ENCODE results near the gene GINS1. TPM values are rescaled to one million over a fixed set of nuclear protein-coding genes. Genes with fewer than 3 reads are reported as not detected.

Gene GINS1
- total and polyA plus RNA-seq, 4 donors = 0.17 to 11.4 (median 0.48) TPM

GRCh38 chr20:25484911-25485511 lies 77.5 kb downstream of the GINS1 start:
- no peak for TF ChIP-seq JUND (IDR thresholded peaks at IDR 0.05)
- TF ChIP-seq FOXA2 (IDR thresholded peaks at IDR 0.05) = no peak
- TF ChIP-seq, protein P1, sequence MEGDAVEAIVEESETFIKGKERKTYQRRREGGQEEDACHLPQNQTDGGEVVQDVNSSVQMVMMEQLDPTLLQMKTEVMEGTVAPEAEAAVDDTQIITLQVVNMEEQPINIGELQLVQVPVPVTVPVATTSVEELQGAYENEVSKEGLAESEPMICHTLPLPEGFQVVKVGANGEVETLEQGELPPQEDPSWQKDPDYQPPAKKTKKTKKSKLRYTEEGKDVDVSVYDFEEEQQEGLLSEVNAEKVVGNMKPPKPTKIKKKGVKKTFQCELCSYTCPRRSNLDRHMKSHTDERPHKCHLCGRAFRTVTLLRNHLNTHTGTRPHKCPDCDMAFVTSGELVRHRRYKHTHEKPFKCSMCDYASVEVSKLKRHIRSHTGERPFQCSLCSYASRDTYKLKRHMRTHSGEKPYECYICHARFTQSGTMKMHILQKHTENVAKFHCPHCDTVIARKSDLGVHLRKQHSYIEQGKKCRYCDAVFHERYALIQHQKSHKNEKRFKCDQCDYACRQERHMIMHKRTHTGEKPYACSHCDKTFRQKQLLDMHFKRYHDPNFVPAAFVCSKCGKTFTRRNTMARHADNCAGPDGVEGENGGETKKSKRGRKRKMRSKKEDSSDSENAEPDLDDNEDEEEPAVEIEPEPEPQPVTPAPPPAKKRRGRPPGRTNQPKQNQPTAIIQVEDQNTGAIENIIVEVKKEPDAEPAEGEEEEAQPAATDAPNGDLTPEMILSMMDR (IDR thresholded peaks at IDR 0.05; ENCODE audit: low read depth, low read length, missing input control) = no peak
- TF ChIP-seq GABPA (IDR thresholded peaks at IDR 0.05 in 1 of 2, conservative IDR thresholded peaks at IDR 0.05 in 1 of 2) = no peak
- TF ChIP-seq ZBTB33 (IDR thresholded peaks at IDR 0.05) = no peak
- no peak for TF ChIP-seq SP1 (IDR thresholded peaks at IDR 0.05)
- TF ChIP-seq HNF4A (conservative IDR thresholded peaks at IDR 0.05) = no peak
- TF ChIP-seq NR2F2 (IDR thresholded peaks at IDR 0.05) = no peak
- TF ChIP-seq FOXA1 (IDR thresholded peaks at IDR 0.05) = no peak
- no peak for TF ChIP-seq YY1 (IDR thresholded peaks at IDR 0.05)
- Histone ChIP-seq H3K27ac (ENCODE audit: low read depth in 1 of 2, low read length in 2 of 2) (no peak overlapping the region), H3K27me3 (ENCODE audit: control insufficient read depth in 4 of 4, insufficient read depth in 4 of 4, low read length in 3 of 4) (no peaks in the 10 kb centered on the region), H3K36me3 (ENCODE audit: control insufficient read depth in 4 of 4, insufficient read depth in 3 of 4, low read depth in 1 of 4, low read length in 3 of 4) (peaks cover 0 to 32% (median 8%) of the 10 kb centered on the region in 4 donors), H3K4me3 (ENCODE audit: low read depth in 1 of 3, low read length in 3 of 3) (no peak overlapping the region), H3K9me3 (ENCODE audit: control insufficient read depth in 4 of 4, low read length in 3 of 4) (no peaks in the 10 kb centered on the region), H3K9ac (ENCODE audit: low read depth in 1 of 2, low read length in 2 of 2) (no peak overlapping the region), H3K4me1 (ENCODE audit: control insufficient read depth in 4 of 4, insufficient read depth in 4 of 4, low read length in 3 of 4) (no peaks in the 10 kb centered on the region)
- WGBS = 79% methylated on average over 12 of the region's 12 CpGs
- DNase-seq (ENCODE audit: low spot score) = no peak

DNA sequence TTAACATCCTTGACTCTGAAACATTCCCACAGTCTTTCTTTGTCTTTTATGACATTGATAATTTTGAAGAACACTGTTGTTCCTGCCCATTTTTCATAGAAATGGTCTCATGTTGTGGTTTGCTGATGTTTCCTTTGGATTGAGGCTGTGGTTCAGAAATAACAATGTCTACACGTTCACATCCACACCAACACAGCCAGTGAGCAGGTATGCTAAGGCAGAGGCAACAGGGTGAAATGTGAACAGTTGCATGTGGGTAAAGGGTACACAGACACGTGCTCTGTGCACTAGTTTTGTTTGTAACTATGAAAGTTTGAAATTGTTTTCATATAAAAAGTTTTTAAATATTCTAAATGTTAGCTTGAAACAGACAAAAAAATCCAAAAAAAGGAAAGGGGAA lies 78.4 kb downstream of the GINS1 start:
- Histone ChIP-seq H3K27me3 (ENCODE audit: control insufficient read depth in 4 of 4, insufficient read depth in 4 of 4, low read length in 3 of 4) (no peaks in the 10 kb centered on the region), H3K9ac (ENCODE audit: low read depth in 1 of 2, low read length in 2 of 2) (no peak overlapping the region), H3K9me3 (ENCODE audit: control insufficient read depth in 4 of 4, low read length in 3 of 4) (no peaks in the 10 kb centered on the region), H3K4me1 (ENCODE audit: control insufficient read depth in 4 of 4, insufficient read depth in 4 of 4, low read length in 3 of 4) (no peaks in the 10 kb centered on the region), H3K4me3 (ENCODE audit: low read depth in 1 of 3, low read length in 3 of 3) (no peak overlapping the region), H3K27ac (ENCODE audit: low read depth in 1 of 2, low read length in 2 of 2) (no peak overlapping the region), H3K36me3 (ENCODE audit: control insufficient read depth in 4 of 4, insufficient read depth in 3 of 4, low read depth in 1 of 4, low read length in 3 of 4) (peaks cover 0 to 32% (median 8%) of the 10 kb centered on the region in 4 donors)
- no peak for DNase-seq (ENCODE audit: low spot score)
- TF ChIP-seq, protein P2, sequence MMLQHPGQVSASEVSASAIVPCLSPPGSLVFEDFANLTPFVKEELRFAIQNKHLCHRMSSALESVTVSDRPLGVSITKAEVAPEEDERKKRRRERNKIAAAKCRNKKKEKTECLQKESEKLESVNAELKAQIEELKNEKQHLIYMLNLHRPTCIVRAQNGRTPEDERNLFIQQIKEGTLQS (IDR thresholded peaks at IDR 0.05) = no peak
- TF ChIP-seq MAX (IDR thresholded peaks at IDR 0.05) (no peak), HNF4A (conservative IDR thresholded peaks at IDR 0.05) (no peak), HNF4G (IDR thresholded peaks at IDR 0.05) (no peak), RXRA (IDR thresholded peaks at IDR 0.05) (no peak), TAF1 (conservative IDR thresholded peaks at IDR 0.05) (no peak), NR2F2 (IDR thresholded peaks at IDR 0.05) (no peak), YY1 (IDR thresholded peaks at IDR 0.05) (no peak), SP1 (IDR thresholded peaks at IDR 0.05) (no peak), ZBTB33 (IDR thresholded peaks at IDR 0.05) (no peak), EGR1 (IDR thresholded peaks at IDR 0.05; ENCODE audit: low read depth in 2 of 2) (no peak), FOXA1 (IDR thresholded peaks at IDR 0.05) (no peak), RAD21 (IDR thresholded peaks at IDR 0.05) (no peak), REST (IDR thresholded peaks at IDR 0.05) (no peak), JUND (IDR thresholded peaks at IDR 0.05) (no peak), GABPA (IDR thresholded peaks at IDR 0.05 in 1 of 2, conservative IDR thresholded peaks at IDR 0.05 in 1 of 2) (no peak), FOXA2 (IDR thresholded peaks at IDR 0.05) (no peak)
- TF ChIP-seq, protein P1 (IDR thresholded peaks at IDR 0.05; ENCODE audit: low read depth, low read length, missing input control) = no peak
- 83% methylated on average over 2 of the region's 2 CpGs for WGBS
